ENCODE measurements around the gene ADGRV1.
A peak's percentile ranks its signal among the peaks of the same experiment; 100 is the strongest.

ADGRV1 gene

GRCh38 chr5:90529939-90530677, 28.5 kb upstream of the ADGRV1 start (continued):
- no peak for TF ChIP-seq PRDM4 (tag by site-specific recombination; IDR thresholded peaks at IDR 0.05)
- peak; percentile 56; the same call in 1 of the 2 replicates for TF ChIP-seq IKZF3 (tag by site-specific recombination; IDR thresholded peaks at IDR 0.05)
- no peak for TF ChIP-seq ZNF548 (tag by site-specific recombination; IDR thresholded peaks at IDR 0.05)
- 0 out of 2 replicates have a peak, but pooled peaks have one; percentile 35 for TF ChIP-seq ZBTB6 (tag by site-specific recombination; IDR thresholded peaks at IDR 0.05)
- no peak for TF ChIP-seq TSHZ1 (tag by site-specific recombination; IDR thresholded peaks at IDR 0.05; ENCODE audit: borderline replicate concordance)
- TF ChIP-seq ZNF645 (tag by site-specific recombination; IDR thresholded peaks at IDR 0.05): no peak
- TF ChIP-seq ZBTB11 (tag by site-specific recombination; conservative IDR thresholded peaks at IDR 0.05; ENCODE audit: low read depth): no peak
- no peak for TF ChIP-seq ZNF747 (tag by site-specific recombination; IDR thresholded peaks at IDR 0.05)
- TF ChIP-seq ZNF394 (tag by site-specific recombination; IDR thresholded peaks at IDR 0.05; ENCODE audit: borderline replicate concordance): no peak
- TF ChIP-seq ZIC2 (tag by site-specific recombination; IDR thresholded peaks at IDR 0.05): no peak
- TF ChIP-seq REST (tag by site-specific recombination; IDR thresholded peaks at IDR 0.05): no peak
- TF ChIP-seq KLF1 (tag by site-specific recombination; IDR thresholded peaks at IDR 0.05): no peak
- no peak for TF ChIP-seq ZBTB1 (tag by site-specific recombination; IDR thresholded peaks at IDR 0.05)
- TF ChIP-seq ZNF433 (tag by site-specific recombination; IDR thresholded peaks at IDR 0.05; ENCODE audit: low read depth): no peak
- TF ChIP-seq ZBTB7A (tag by site-specific recombination; IDR thresholded peaks at IDR 0.05; ENCODE audit: low read depth): no peak
- no peak for TF ChIP-seq INSM2 (tag by site-specific recombination; IDR thresholded peaks at IDR 0.05)
- no peak for TF ChIP-seq ZNF701 (tag by site-specific recombination; IDR thresholded peaks at IDR 0.05)
- TF ChIP-seq ZNF521 (tag by site-specific recombination; IDR thresholded peaks at IDR 0.05): no peak
